HEK293T (cell line): ENCODE data around the gene CD34.

Experiments
- BHLHE40 ChIP-seq: fragments of 450-650 bp; IDR thresholded peaks from 2 replicates; pipeline ENCODE4 v1.6.1; 2016; ENCODE audit warnings: mild to moderate bottlenecking, moderate library complexity, borderline replicate concordance
- FOXA1 ChIP-seq: fragments of 450-650 bp; IDR thresholded peaks from 2 replicates; pipeline ENCODE4 v1.6.1; 2016; ENCODE audit warnings: mild to moderate bottlenecking
- LEF1 ChIP-seq: fragments of 450-650 bp; IDR thresholded peaks from 2 replicates; pipeline ENCODE4 v1.6.1; 2017; ENCODE audit warnings: mild to moderate bottlenecking, borderline replicate concordance
- SP1 ChIP-seq: fragments of 450-650 bp; IDR thresholded peaks from 2 replicates; pipeline ENCODE4 v1.6.1; 2017
- SUZ12 ChIP-seq: fragments of 450-650 bp; IDR thresholded peaks from 2 replicates; pipeline ENCODE4 v1.6.1; 2016; ENCODE audit warnings: mild to moderate bottlenecking

DNA sequence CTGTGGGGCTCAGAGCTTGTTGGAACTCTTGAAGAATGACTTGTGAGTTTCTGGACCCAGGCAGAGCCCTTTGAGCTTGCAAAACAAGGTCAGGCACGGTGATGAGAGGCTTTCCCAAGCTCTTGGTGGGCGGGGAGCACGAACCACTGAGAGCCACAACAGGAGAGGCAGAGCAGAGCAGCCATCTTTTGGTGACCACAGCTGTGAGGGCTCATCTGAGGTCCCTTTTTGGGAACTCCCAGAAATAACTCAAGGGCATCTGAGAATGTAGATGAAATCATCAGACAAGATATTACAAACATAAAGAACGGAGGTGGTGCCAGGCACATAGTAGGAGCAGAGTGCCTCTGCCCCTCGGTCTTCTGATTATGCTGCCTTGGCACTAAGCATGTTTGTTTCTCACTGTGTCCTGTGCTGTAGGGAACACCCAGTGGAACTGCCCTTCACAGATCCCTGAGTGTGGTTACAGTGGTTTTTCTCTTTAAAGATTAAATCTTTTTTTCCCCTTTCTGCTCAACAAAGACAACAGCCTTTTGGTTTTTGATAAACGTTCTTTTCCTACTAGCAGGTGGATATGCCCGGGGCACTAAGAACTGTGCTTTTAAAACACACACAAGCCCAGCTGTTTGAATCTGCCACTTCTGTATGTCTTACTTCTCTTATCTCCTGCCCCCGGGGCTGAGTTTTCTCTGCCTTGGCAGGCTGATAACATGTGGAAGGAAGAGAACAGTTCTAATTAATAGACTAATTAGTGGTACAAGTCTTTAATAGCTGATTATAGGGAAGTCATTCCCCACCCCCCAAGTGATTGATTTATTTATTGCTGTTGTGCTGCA lies 37.7 kb downstream of the CD34 start:
- TF ChIP-seq FOXA1 (no peak), SP1 (no peak), BHLHE40 (no peak), SUZ12 (no peak), LEF1 (no peak)
